HG03066 (cell line): Measurements from ENCODE around the gene WNK2.
"Not testable (repeated sequence)": the region's sequence is repeated elsewhere in the genome, so short reads cannot be mapped to it uniquely, and the experiment has no call there.

Experiments
- ATAC-seq: cut with Tn5 transposase; IDR thresholded peaks from one replicate; pipeline ENCODE4 v1.9.1; 2021; ENCODE audit warnings: low read depth; ENCODE audit not compliant: unreplicated experiment

Gene WNK2

GRCh38 chr9:93251309-93251708 is 67.4 kb downstream of the WNK2 start:
- not testable (repeated sequence) for ATAC-seq

DNA sequence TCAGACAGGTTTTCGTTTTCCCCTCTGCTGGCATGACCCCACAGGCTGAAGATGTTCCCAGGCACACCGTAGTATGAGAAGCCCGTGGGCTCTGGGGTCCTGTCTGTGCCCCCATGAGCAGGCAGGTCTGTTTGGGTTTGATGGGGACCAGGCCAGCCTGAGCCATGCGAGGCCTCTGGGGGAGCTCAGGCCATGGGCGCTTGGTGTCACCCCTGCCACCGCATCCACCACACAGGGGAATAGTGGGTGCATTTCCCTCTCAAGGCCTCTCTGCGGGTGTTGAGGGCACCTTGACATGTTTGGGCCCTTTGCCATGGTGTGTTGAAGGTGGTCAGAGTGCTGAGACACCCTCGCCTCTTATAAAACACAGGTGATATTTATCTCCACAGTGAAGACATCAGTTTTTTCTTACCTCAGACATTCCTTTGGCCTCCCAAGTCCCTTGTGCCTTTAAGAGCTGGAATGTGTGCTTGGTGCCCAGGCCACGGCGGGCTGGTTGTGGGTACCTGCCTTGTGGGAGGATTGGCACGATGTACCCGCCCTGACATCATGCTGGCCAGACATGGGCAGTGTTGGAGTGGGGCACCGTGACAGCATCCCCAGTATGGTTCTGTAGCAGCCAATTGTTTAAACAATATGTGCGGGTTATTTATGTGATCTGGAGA is 68.3 kb downstream of the WNK2 start:
- ATAC-seq: no peak

- no peak for ATAC-seq
Observed at GRCh38 chr9:93252781-93253530, 69.0 kb downstream of the WNK2 start.

DNA sequence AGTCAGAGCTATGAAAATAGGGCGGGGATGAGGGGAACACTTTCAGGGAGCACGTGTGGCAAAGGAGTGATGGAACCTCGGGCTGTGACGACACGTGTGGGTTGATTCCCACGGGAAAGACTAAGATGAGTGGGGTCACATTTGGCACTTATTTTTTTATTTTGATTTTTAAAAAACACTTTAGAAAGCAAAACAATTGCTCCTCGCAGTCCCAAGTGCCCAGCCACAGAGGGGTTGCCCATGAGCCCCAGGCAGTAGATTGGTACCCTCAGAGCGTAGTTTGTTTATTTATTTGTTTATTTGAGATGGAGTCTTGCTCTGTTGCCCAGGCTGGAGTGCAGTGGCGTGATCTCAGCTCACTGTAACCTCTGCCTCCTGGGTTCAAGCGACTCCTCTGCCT is 69.7 kb downstream of the WNK2 start:
- no peak for ATAC-seq

- no peak for ATAC-seq
Observed at GRCh38 chr9:93254061-93254481, 70.1 kb downstream of the WNK2 start.

GRCh38 chr9:93254806-93255493 is 71.0 kb downstream of the WNK2 start:
- no peak for ATAC-seq

DNA sequence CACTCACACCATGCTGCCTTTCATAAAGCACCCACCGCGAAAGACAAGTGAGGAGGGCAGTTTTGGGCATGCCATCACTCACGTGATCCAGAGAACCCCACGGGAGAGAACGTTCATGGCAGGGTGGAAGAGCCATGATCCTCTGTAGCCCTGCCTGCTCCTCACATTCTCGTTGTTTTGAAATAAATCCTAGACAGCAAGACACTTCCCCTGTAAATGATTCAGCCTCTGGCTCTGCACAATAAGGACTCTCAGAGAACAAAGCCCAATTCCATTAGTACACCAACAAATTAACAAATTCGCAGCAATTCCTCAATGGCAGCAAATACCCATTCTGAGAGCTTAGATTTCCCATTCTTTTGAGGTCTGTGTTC is 71.5 kb downstream of the WNK2 start:
- no peak for ATAC-seq

- no peak for ATAC-seq
Observed at GRCh38 chr9:93255994-93256877, 72.3 kb downstream of the WNK2 start.

DNA sequence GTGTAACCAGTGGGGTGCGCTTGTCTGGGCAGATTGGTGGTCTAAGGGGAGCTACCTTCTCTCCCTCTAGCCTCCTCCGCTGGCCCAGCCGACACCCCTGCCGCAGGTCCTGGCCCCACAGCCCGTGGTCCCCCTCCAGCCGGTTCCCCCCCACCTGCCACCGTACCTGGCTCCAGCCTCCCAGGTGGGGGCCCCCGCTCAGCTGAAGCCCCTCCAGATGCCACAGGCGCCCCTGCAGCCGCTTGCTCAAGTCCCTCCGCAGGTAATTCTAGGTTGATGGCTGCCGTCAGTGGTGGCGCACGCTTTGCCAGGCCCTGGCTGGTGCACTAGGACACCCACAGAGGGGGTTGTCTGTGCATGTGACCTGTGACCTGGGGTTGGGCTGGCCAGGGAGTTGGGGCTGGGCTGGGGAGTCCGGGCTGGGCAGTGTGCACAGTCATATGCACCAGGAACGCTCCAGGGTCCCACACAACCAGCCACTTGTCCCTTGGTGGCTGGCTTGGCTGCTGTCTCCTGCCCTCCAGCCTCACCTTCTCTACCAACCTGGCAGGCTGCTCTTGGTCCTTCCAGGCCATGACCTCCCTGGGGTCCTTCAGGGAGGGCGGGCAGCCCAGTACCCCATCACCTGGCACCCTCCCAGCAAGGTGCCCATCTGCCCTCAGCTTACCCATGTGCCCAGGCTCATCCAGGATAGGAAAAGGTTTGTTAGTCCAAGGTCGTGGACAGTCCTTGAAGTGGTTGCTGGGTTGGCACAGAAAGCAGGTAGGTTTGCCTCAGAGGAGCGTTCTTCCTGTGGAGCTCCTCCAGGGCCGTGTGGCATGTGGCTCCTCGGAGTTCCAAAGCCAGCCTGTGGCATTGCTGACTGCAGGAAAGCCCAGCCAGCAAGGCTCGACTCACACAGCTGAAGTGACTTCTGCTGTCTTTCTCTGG is 73.2 kb downstream of the WNK2 start:
- ATAC-seq: no peak

DNA sequence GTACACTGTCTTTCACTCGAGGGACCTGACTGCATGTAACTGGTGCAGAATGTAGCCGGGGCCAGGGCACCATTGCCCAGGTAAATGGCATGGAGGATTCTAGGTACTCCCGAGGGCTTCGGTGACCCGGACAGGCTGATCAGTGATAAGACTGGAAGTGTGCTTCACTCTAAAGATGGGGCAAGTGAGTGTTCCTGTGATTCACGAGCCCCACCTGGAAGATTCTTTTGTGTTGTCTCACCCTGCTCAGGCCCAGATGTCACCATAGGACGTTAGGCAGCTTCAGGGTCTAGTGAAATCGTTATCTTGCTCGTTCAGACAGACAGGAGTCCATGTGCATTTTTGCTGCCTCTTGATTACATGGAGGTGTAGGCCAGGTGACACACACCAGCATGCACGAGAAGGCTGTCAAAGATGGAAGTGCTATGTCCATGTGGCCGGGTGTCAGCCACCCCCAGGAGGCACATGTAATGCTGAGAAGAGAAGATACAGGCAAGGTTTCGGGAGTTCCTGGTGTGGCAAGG is 73.9 kb downstream of the WNK2 start:
- ATAC-seq: no peak

DNA sequence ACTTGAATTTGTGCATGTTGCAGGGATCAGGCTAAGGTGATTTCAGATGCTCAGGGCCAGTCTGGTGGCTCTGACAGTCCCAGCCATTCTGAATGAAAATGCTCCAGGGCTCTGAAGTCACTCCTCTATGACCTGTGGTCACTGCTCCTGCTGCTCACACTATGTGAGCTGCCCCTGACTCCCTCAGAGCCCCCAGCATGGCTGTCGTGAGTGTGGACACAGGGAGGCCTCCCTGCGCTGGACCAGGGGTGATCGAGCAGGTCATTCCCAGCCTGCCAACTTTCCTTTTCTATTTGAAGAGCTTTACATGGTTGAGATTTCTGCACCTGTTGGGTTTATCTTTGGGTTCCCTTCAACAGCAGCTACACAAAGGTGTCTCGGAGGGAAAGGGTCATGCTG is 74.5 kb downstream of the WNK2 start:
- no peak for ATAC-seq

- ATAC-seq: no peak
Observed at GRCh38 chr9:93258818-93259489, 75.0 kb downstream of the WNK2 start.

GRCh38 chr9:93259490-93260262 is 75.7 kb downstream of the WNK2 start:
- no peak for ATAC-seq

GRCh38 chr9:93260263-93261066 is 76.5 kb downstream of the WNK2 start:
- no peak for ATAC-seq

- no peak for ATAC-seq
Observed at GRCh38 chr9:93261281-93261680, 77.3 kb downstream of the WNK2 start.

GRCh38 chr9:93261735-93262523 is 78.0 kb downstream of the WNK2 start:
- no peak for ATAC-seq
